Vagina (tissue), 2 donors: ENCODE results near the gene WSCD1. TPM values are rescaled to one million over a fixed set of nuclear protein-coding genes. Genes with fewer than 3 reads are reported as not detected.

Experiments
- DNase-seq, 2 donors: peaks; one replicate each; pipeline ENCODE4 v3.0.0-alpha.2; 2017; ENCODE audit errors: extremely low spot score in 2 of 2
- H3K27ac ChIP-seq: fragments of 200-600 bp; sonication (generic); one replicate; pipeline ENCODE4 v1.5.1; 2019
- H3K27me3 ChIP-seq: fragments of 200-600 bp; sonication (generic); one replicate; pipeline ENCODE4 v1.5.1; 2019
- H3K36me3 ChIP-seq, 2 donors: fragments of 200-600 bp; sonication (generic); one replicate each; pipeline ENCODE4 v1.5.1; 2017 to 2019
- H3K4me1 ChIP-seq: fragments of 200-600 bp; sonication (generic); one replicate; pipeline ENCODE4 v1.5.1; 2019
- H3K4me3 ChIP-seq, 2 donors: fragments of 200-600 bp; sonication (generic); 1 replicate in 1 of 2; 2 replicates in 1 of 2; pipeline ENCODE4 v1.5.1; 2016 to 2019
- H3K9me3 ChIP-seq: fragments of 200-600 bp; sonication (generic); one replicate; pipeline ENCODE4 v1.5.1; 2019
- CTCF ChIP-seq, 3 experiments: fragments of 450-650 bp in 2 of 3; fragments of 200-600 bp in 1 of 3; sonication (generic) in 1 of 3; IDR thresholded peaks; one replicate each; pipeline ENCODE4 v1.5.1; 2017 to 2019; ENCODE audit warnings: antibody characterized with exemption in 3 of 3, mild to moderate bottlenecking in 2 of 3, moderate library complexity in 2 of 3
- POLR2A ChIP-seq, 2 donors: fragments of 450-650 bp; IDR thresholded peaks; one replicate each; pipeline ENCODE4 v1.6.1; 2017; ENCODE audit warnings: antibody characterized with exemption in 2 of 2, mild to moderate bottlenecking in 2 of 2, moderate library complexity in 2 of 2
- POLR2AphosphoS5 ChIP-seq, 2 donors: sonication (generic); formaldehyde crosslinking; IDR thresholded peaks; one replicate each; pipeline ENCODE4 v1.9.0; 2017; ENCODE audit warnings: antibody characterized with exemption in 2 of 2, mild to moderate bottlenecking in 2 of 2, low read depth in 1 of 2; ENCODE audit not compliant: insufficient read depth in 1 of 2
- intact Hi-C: fragments of 100-400 bp; cut with DNase I; formaldehyde crosslinking; loops from one replicate; pipeline ENCODE4 v1.15.1; 2023
- total RNA-seq: library from RNA; depleted of rRNA; stranded (reverse); fragments of >200 nt; gene quantifications from one replicate; pipeline ENCODE4 v1.2.3, GENCODE V29; 2016

Gene WSCD1
- total RNA-seq, 1 donor from 2014 or later = 2.0 TPM

DNA sequence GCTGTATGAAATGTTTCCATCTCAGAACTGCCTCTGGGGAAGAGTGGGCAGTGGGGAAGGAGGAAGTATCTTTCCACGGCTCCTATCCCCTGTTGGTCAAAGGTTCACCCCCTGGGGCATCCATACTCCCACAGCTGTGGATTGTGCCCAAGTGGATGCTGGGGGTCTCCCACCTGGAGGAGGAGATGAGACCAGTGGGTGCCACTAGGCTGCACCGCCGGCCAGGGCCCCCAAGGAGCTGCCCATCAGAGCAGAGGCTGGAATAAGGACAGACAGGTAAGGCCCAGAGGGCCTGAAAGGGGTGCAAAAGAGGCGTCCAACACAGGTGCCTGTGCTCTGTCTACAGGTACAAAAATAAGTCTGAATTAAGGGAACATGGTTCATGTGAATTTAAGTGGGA lies 87.5 kb downstream of the WSCD1 start:
- no peak for TF ChIP-seq POLR2AphosphoS5 (IDR thresholded peaks at IDR 0.05; ENCODE audit: insufficient read depth in 1 of 2, low read depth in 1 of 2)
- TF ChIP-seq CTCF (IDR thresholded peaks at IDR 0.05) = no peak
- TF ChIP-seq POLR2A (IDR thresholded peaks at IDR 0.05) = no peak
- H3K36me3 ChIP-seq = no peaks in the 10 kb centered on the region
- H3K27me3 ChIP-seq = no peaks in the 10 kb centered on the region
- intact Hi-C loops = no loop called here
- no peaks in the 10 kb centered on the region for H3K9me3 ChIP-seq
- no peak overlapping the region for H3K4me3 ChIP-seq
- no peak overlapping the region for H3K27ac ChIP-seq
- no peaks in the 10 kb centered on the region for H3K4me1 ChIP-seq
- no peak for DNase-seq

- H3K27me3 ChIP-seq = no peaks in the 10 kb centered on the region
- no peaks in the 10 kb centered on the region for H3K36me3 ChIP-seq
- TF ChIP-seq CTCF (IDR thresholded peaks at IDR 0.05) (no peak), POLR2AphosphoS5 (IDR thresholded peaks at IDR 0.05; ENCODE audit: insufficient read depth in 1 of 2, low read depth in 1 of 2) (no peak), POLR2A (IDR thresholded peaks at IDR 0.05) (no peak)
- H3K4me3 ChIP-seq = no peak overlapping the region
- H3K4me1 ChIP-seq = no peaks in the 10 kb centered on the region
- no peaks in the 10 kb centered on the region for H3K9me3 ChIP-seq
- no peak overlapping the region for H3K27ac ChIP-seq
- no peak for DNase-seq
- intact Hi-C loops = no loop called here
Measured at GRCh38 chr17:6159541-6160231, 89.5 kb downstream of the WSCD1 start.

- DNase-seq = no peak
- Histone ChIP-seq H3K4me1 (no peaks in the 10 kb centered on the region), H3K4me3 (no peak overlapping the region), H3K9me3 (no peaks in the 10 kb centered on the region), H3K27me3 (no peaks in the 10 kb centered on the region), H3K36me3 (no peaks in the 10 kb centered on the region), H3K27ac (no peak overlapping the region)
- no peak for TF ChIP-seq CTCF (IDR thresholded peaks at IDR 0.05)
- no peak for TF ChIP-seq POLR2AphosphoS5 (IDR thresholded peaks at IDR 0.05; ENCODE audit: insufficient read depth in 1 of 2, low read depth in 1 of 2)
- TF ChIP-seq POLR2A (IDR thresholded peaks at IDR 0.05) = no peak
- intact Hi-C loops = no loop called here
Measured at GRCh38 chr17:6160232-6160555, 90.0 kb downstream of the WSCD1 start.

- no peaks in the 10 kb centered on the region for H3K4me1 ChIP-seq
- intact Hi-C loops = no loop called here
- DNase-seq = no peak
Measured at GRCh38 chr17:6160911-6161855, 91.0 kb downstream of the WSCD1 start.

More at GRCh38 chr17:6160911-6161855, 91.0 kb downstream of the WSCD1 start:
- no peak overlapping the region for H3K27ac ChIP-seq
- no peaks in the 10 kb centered on the region for H3K27me3 ChIP-seq
- H3K36me3 ChIP-seq = no peaks in the 10 kb centered on the region
- no peak for TF ChIP-seq CTCF (IDR thresholded peaks at IDR 0.05)
- no peak overlapping the region for H3K4me3 ChIP-seq
- H3K9me3 ChIP-seq = no peaks in the 10 kb centered on the region
